T-cell (primary cell): ENCODE measurements around the gene MT1B. TPM values are rescaled to one million over a fixed set of nuclear protein-coding genes. Genes with fewer than 3 reads are reported as not detected.

Experiments
- ATAC-seq, 4 experiments: fragments of 200-7000 bp in 3 of 4; fragments of 150-1000 bp in 1 of 4; cut with Tn5 transposase; replicated peaks in 1 of 4; 1 replicate in 3 of 4; 2 replicates in 1 of 4; pipeline ENCODE4 v1.10.0; 2021; ENCODE audit warnings: moderate library complexity in 3 of 4, mild to moderate bottlenecking in 2 of 4, moderate number of reproducible peaks in 1 of 4
- CTCF ChIA-PET, 2 donors: fragments of 300-600 bp; sonication (Branson Sonifier 250); formaldehyde crosslinking; loops; one replicate each; lab custom pipeline; 2022; ENCODE audit warnings: antibody characterized with exemption in 2 of 2; lab: Charles Lee
- POLR2A ChIA-PET, 2 donors: fragments of 300-600 bp; sonication (Branson Sonifier 250); formaldehyde crosslinking; loops; one replicate each; lab custom pipeline; 2022; ENCODE audit warnings: antibody characterized with exemption in 2 of 2; lab: Charles Lee
- DNase-seq, 35 experiments: peaks; one replicate each; pipeline versions ENCODE4 v3.0.0 to v3.0.0-alpha.2; 2013 to 2023
- H3K27ac ChIP-seq: one replicate; pipeline ENCODE4 v1.5.1; 2013; ENCODE audit warnings: low read length
- H3K27me3 ChIP-seq, 2 experiments: replicated peaks in 1 of 2; 1 replicate in 1 of 2; 2 replicates in 1 of 2; pipeline versions ENCODE4 v1.6.1 to v1.7.0; 2013; ENCODE audit warnings: low read length in 1 of 2, mixed read lengths in 1 of 2; ENCODE audit not compliant: control insufficient read depth in 2 of 2, insufficient read depth in 2 of 2; ENCODE audit errors: extremely low read depth in 1 of 2
- H3K36me3 ChIP-seq, 2 donors: 1 replicate in 1 of 2; 2 replicates in 1 of 2; pipeline versions ENCODE4 v1.6.1 to v1.7.0; 2013; ENCODE audit warnings: low read length in 1 of 2; ENCODE audit not compliant: control insufficient read depth in 2 of 2, insufficient read depth in 1 of 2; ENCODE audit errors: extremely low read depth in 1 of 2
- H3K4me1 ChIP-seq, 2 experiments: 1 replicate in 1 of 2; 2 replicates in 1 of 2; pipeline versions ENCODE4 v1.6.1 to v1.7.0; 2013; ENCODE audit warnings: low read length in 2 of 2, mixed read lengths in 1 of 2; ENCODE audit not compliant: insufficient read depth in 2 of 2, control insufficient read depth in 1 of 2; ENCODE audit errors: extremely low read depth in 1 of 2
- H3K4me3 ChIP-seq, 2 donors: 1 replicate in 1 of 2; 2 replicates in 1 of 2; pipeline versions ENCODE4 v1.5.1 to v1.7.0; 2013; ENCODE audit warnings: mild to moderate bottlenecking in 2 of 2, low read length in 1 of 2, moderate library complexity in 1 of 2; ENCODE audit not compliant: control insufficient read depth in 1 of 2; ENCODE audit errors: extremely low read depth in 1 of 2
- H3K9me3 ChIP-seq: 2 replicates; pipeline ENCODE4 v1.7.0; 2013
- H3K27ac Mint-ChIP-seq, 2 donors: one replicate each; pipeline ENCODE4 v1.8.0; 2020 to 2021; ENCODE audit warnings: mild to moderate bottlenecking in 2 of 2, mixed read lengths in 2 of 2
- H3K27me3 Mint-ChIP-seq, 2 donors: one replicate each; pipeline ENCODE4 v1.8.0; 2021 to 2022; ENCODE audit warnings: mixed read lengths in 2 of 2
- H3K36me3 Mint-ChIP-seq: one replicate; pipeline ENCODE4 v1.8.0; 2021; ENCODE audit warnings: mixed read lengths
- H3K4me1 Mint-ChIP-seq, 3 donors: one replicate each; pipeline ENCODE4 v1.8.0; 2020 to 2022; ENCODE audit warnings: mixed read lengths in 3 of 3, mild to moderate bottlenecking in 1 of 3
- H3K4me3 Mint-ChIP-seq, 3 donors: one replicate each; pipeline ENCODE4 v1.8.0; 2020 to 2022; ENCODE audit warnings: mild to moderate bottlenecking in 3 of 3, mixed read lengths in 3 of 3, moderate library complexity in 3 of 3
- H3K9me3 Mint-ChIP-seq, 3 donors: one replicate each; pipeline ENCODE4 v1.8.0; 2020 to 2022; ENCODE audit warnings: mixed read lengths in 3 of 3
- WGBS: methylation state at CpG from one replicate; pipeline ENCODE4 v1.1.5; 2013; ENCODE audit warnings: missing lambda C conversion rate; ENCODE audit not compliant: insufficient coverage; 5-methylcytosine and 5-hydroxymethylcytosine counted together
- total RNA-seq, 35 experiments: library from RNA in 6 of 35; stranded (reverse) in 6 of 35; fragments of 120-200 nt in 1 of 35; gene quantifications; one replicate each; pipeline versions ENCODE4 v1.2.1 to v1.2.4 and lab custom pipeline; 2013 to 2026

MT1B gene
- total RNA-seq, 5 donors from 2014 or later (not counting 1 experiment from before 2014, with no cell fraction given), result not detected

- Histone ChIP-seq H3K4me1 (peaks cover 0 to 35% of the 10 kb centered on the region in 2 experiments), H3K27me3 (peaks cover 24 to 49% of the 10 kb centered on the region in 2 experiments), H3K9me3 (no peaks in the 10 kb centered on the region), H3K4me3 (no peak overlapping the region), H3K27ac (no peak overlapping the region), H3K36me3 (no peaks in the 10 kb centered on the region)
- H3K27ac Mint-ChIP-seq, result no peak overlapping the region
- H3K36me3 Mint-ChIP-seq, result no peaks in the 10 kb centered on the region
- POLR2A ChIA-PET, result interaction anchor here in 1 of 2 donors (0.6 to 0.9 kb wide), 2 partner anchors 14 to 710 kb away, joined by 3 to 6 read pairs; no protein-coding TSS in a partner anchor
- H3K4me3 Mint-ChIP-seq, result no peak overlapping the region
- H3K9me3 Mint-ChIP-seq, result no peaks in the 10 kb centered on the region
- 79% methylated on average over 6 of the region's 9 CpGs for WGBS
- DNase-seq (no peak), ATAC-seq (no peak)
- peaks cover 28 to 40% of the 10 kb centered on the region in 2 donors for H3K27me3 Mint-ChIP-seq
- CTCF ChIA-PET, result no interaction called here
- peaks cover 24 to 30% (median 26%) of the 10 kb centered on the region in 3 donors for H3K4me1 Mint-ChIP-seq
Observed at GRCh38 chr16:56628486-56629350, 23.0 kb upstream of the MT1B start.

- 76% methylated on average over 2 of the region's 3 CpGs for WGBS
- no peaks in the 10 kb centered on the region for H3K9me3 ChIP-seq
- peaks cover 27 to 53% of the 10 kb centered on the region in 2 experiments for H3K27me3 ChIP-seq
- H3K27ac Mint-ChIP-seq, result no peak overlapping the region
- peaks cover 35 to 49% of the 10 kb centered on the region in 2 donors for H3K27me3 Mint-ChIP-seq
- H3K27ac ChIP-seq, result no peak overlapping the region
- no peaks in the 10 kb centered on the region for H3K9me3 Mint-ChIP-seq
- H3K36me3 Mint-ChIP-seq, result no peaks in the 10 kb centered on the region
- CTCF ChIA-PET, result no interaction called here
- no peak overlapping the region for H3K4me3 ChIP-seq
- peaks cover 25 to 34% (median 26%) of the 10 kb centered on the region in 3 donors for H3K4me1 Mint-ChIP-seq
- no peak for DNase-seq
- no peak for ATAC-seq
- no peaks in the 10 kb centered on the region for H3K36me3 ChIP-seq
- no peak overlapping the region for H3K4me3 Mint-ChIP-seq
- POLR2A ChIA-PET, result interaction anchor here in 1 of 2 donors (0.9 kb wide), 1 partner anchor 15 kb away, joined by 6 read pairs; no protein-coding TSS in a partner anchor
- H3K4me1 ChIP-seq, result peaks cover 0 to 35% of the 10 kb centered on the region in 2 experiments
Observed at GRCh38 chr16:56629531-56629930, 22.2 kb upstream of the MT1B start.

- Mint-ChIP-seq H3K9me3 (no peaks in the 10 kb centered on the region), H3K4me3 (no peak overlapping the region), H3K27ac (no peak overlapping the region), H3K27me3 (peaks cover 41 to 52% of the 10 kb centered on the region in 2 donors), H3K4me1 (peaks cover 25 to 35% (median 27%) of the 10 kb centered on the region in 3 donors), H3K36me3 (no peaks in the 10 kb centered on the region)
- H3K4me1 ChIP-seq, result peaks cover 0 to 36% of the 10 kb centered on the region in 2 experiments
- CTCF ChIA-PET, result no interaction called here
- no peaks in the 10 kb centered on the region for H3K36me3 ChIP-seq
- no peak overlapping the region for H3K27ac ChIP-seq
- WGBS, result 62% methylated on average over 2 of the region's 3 CpGs
- POLR2A ChIA-PET, result no interaction called here
- ATAC-seq (no peak), DNase-seq (no peak)
- peaks cover 25 to 59% of the 10 kb centered on the region in 2 experiments for H3K27me3 ChIP-seq
- no peak overlapping the region for H3K4me3 ChIP-seq
- no peaks in the 10 kb centered on the region for H3K9me3 ChIP-seq
Observed at GRCh38 chr16:56630134-56630533, 21.6 kb upstream of the MT1B start.

GRCh38 chr16:56631197-56631596 is 20.5 kb upstream of the MT1B start:
- Mint-ChIP-seq H3K27me3 (peaks cover 43 to 55% of the 10 kb centered on the region in 2 donors), H3K36me3 (no peaks in the 10 kb centered on the region), H3K4me1 (peaks cover 20 to 34% (median 25%) of the 10 kb centered on the region in 3 donors), H3K4me3 (peak overlapping the region in 1 of 3 donors; percentile 84), H3K9me3 (no peaks in the 10 kb centered on the region), H3K27ac (no peak overlapping the region)
- 93% methylated on average over 7 of the region's 10 CpGs for WGBS
- Histone ChIP-seq H3K4me3 (no peak overlapping the region), H3K4me1 (peaks cover 0 to 34% of the 10 kb centered on the region in 2 experiments), H3K9me3 (no peaks in the 10 kb centered on the region), H3K27me3 (peaks cover 24 to 61% of the 10 kb centered on the region in 2 experiments), H3K27ac (no peak overlapping the region), H3K36me3 (no peaks in the 10 kb centered on the region)
- POLR2A ChIA-PET, result interaction anchor here in 1 of 2 donors (0.7 kb wide), 1 partner anchor 101 kb away, joined by 3 read pairs; no protein-coding TSS in a partner anchor
- ATAC-seq (no peak), DNase-seq (no peak)
- CTCF ChIA-PET, result no interaction called here

GRCh38 chr16:56631832-56632155 is 19.9 kb upstream of the MT1B start:
- H3K4me3 Mint-ChIP-seq, result peak overlapping the region; percentile 62 to 84 (median 69)
- ATAC-seq (no peak), DNase-seq (no peak)
- peak overlapping the region in 1 of 2 donors; percentile 39 for H3K27ac Mint-ChIP-seq
- WGBS, result 56% methylated on average over 10 of the region's 14 CpGs
- no peak overlapping the region for H3K27ac ChIP-seq
- no peaks in the 10 kb centered on the region for H3K36me3 ChIP-seq
- peaks cover 49 to 61% of the 10 kb centered on the region in 2 donors for H3K27me3 Mint-ChIP-seq
- peaks cover 0 to 31% of the 10 kb centered on the region in 2 experiments for H3K4me1 ChIP-seq
- H3K4me1 Mint-ChIP-seq, result peaks cover 24 to 38% (median 25%) of the 10 kb centered on the region in 3 donors
- CTCF ChIA-PET, result no interaction called here
- H3K4me3 ChIP-seq, result peak overlapping the region; percentile 10 to 21
- no peaks in the 10 kb centered on the region for H3K36me3 Mint-ChIP-seq
- H3K27me3 ChIP-seq, result peaks cover 21 to 61% of the 10 kb centered on the region in 2 experiments
- H3K9me3 Mint-ChIP-seq, result no peaks in the 10 kb centered on the region
- POLR2A ChIA-PET, result interaction anchor here in 1 of 2 donors (0.6 kb wide), 1 partner anchor 8 kb away, joined by 3 read pairs; no protein-coding TSS in a partner anchor
- H3K9me3 ChIP-seq, result no peaks in the 10 kb centered on the region

- Histone ChIP-seq H3K9me3 (no peaks in the 10 kb centered on the region), H3K36me3 (no peaks in the 10 kb centered on the region), H3K4me1 (peaks cover 0 to 30% of the 10 kb centered on the region in 2 experiments), H3K27me3 (peaks cover 16 to 59% of the 10 kb centered on the region in 2 experiments), H3K27ac (no peak within 1 kb of the TSS), H3K4me3 (peak within 1 kb of the TSS; percentile 10 to 21)
- ATAC-seq (peak; percentile 17 to 54 (median 40)), DNase-seq (no peak)
- H3K27ac Mint-ChIP-seq, result peak within 1 kb of the TSS in 1 of 2 donors; percentile 39
- peaks cover 24 to 37% (median 30%) of the 10 kb centered on the region in 3 donors for H3K4me1 Mint-ChIP-seq
- no peaks in the 10 kb centered on the region for H3K9me3 Mint-ChIP-seq
- WGBS, result 5% methylated on average over 47 of the region's 61 CpGs
- no peaks in the 10 kb centered on the region for H3K36me3 Mint-ChIP-seq
- ChIA-PET POLR2A (interaction anchor here in 1 of 2 donors (0.6 kb wide), 1 partner anchor 8 kb away, joined by 3 read pairs; no protein-coding TSS in a partner anchor), CTCF (no interaction called here)
- H3K4me3 Mint-ChIP-seq, result peak within 1 kb of the TSS; percentile 62 to 84 (median 69)
- H3K27me3 Mint-ChIP-seq, result peaks cover 53 to 62% of the 10 kb centered on the region in 2 donors
Observed at GRCh38 chr16:56632156-56632847, 19.4 kb upstream of the MT1B start, which contains the start of gene MT1M. TSS of gene MT1M (plus strand) at chr16:56632659. CDS start at chr16:56632732, 73 bp downstream.
